OCI-M2 (cell line): Measurements from ENCODE around the gene SLC39A11.
"Not testable (repeated sequence)": the region's sequence is repeated elsewhere in the genome, so short reads cannot be mapped to it uniquely, and the experiment has no call there.

Experiments used
- DNase-seq: peaks from one replicate; lab custom pipeline; 2025; ENCODE audit not compliant: unreplicated experiment; lab: John Stamatoyannopoulos, UW

The SLC39A11 gene

DNA sequence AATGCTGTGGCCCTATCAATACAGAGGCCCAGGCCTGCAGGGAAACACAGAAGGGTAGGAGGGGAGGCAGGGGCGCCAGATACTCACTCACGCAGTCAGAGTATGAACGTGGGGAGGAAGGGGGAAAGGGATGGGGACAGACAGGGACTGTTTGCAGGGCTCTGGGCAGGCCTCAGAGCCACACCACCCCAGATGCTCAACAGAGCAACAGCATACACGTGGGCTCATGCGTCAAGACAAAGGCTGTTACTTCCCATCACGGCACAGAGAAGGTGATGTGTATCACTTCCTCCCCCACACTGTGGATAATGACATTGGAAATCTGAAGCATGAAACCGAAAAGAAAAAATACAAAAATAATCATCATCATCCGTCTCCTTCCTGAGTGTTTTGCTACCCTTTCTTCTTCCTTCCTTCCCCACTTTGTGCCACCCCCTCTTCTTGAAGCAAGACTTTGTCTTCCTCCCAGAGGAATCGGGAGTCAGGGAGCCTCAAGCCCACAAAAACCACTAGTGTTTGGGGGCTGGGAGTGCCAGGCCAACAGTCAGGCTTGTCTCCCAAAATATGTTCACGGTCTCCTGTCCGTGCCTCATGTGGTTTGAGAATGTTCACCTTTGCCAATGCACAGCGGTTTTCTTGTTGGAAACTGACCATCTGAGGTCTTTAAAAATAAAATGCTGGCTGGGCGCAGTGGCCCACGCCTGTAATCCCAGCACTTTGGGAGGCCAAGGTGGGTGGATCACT lies 20.1 kb downstream of the SLC39A11 start:
- DNase-seq: no peak

DNA sequence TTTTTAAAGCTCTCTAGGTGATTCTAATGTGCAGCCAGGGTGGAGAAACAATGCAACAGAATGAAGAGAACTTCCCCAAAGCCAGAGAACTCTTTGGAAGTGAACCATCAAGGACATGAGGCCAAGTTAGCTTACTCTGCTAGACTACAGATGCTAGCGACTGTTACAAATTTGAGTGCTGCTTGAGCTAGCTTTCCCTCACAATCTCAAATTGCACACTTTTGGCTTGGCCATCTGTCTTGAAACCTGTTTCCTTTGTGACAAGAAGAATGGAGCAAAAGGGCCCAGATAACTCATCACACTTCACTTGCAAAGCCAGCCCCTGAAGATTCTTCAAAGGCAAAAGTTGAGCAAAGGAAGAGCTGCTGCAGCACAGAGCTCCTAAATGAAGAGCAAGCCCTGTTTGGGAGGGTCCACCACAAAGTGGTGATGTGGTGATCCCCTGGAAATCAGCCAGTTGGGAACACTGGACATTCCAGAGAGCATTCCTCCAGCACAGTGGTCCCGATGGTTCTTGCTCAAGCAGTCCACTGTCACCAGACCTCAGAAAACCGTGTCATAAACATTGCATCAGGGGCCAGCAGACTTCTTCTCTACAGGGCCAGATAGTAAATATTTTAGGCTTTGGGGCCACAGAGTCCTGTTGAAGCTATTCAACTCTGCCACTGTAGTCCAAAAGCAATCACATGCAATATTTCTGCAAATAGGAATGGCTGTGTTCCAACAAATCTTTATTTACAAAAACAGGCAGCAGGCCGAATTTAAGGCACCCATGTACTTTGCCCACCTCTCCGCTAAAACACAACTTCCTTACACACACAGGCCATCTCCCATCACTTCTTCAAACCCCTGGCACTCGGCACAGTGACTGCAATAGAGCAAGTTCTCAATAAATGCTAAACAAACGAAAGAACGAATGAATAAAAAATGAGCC lies 21.2 kb downstream of the SLC39A11 start:
- DNase-seq: no peak

DNA sequence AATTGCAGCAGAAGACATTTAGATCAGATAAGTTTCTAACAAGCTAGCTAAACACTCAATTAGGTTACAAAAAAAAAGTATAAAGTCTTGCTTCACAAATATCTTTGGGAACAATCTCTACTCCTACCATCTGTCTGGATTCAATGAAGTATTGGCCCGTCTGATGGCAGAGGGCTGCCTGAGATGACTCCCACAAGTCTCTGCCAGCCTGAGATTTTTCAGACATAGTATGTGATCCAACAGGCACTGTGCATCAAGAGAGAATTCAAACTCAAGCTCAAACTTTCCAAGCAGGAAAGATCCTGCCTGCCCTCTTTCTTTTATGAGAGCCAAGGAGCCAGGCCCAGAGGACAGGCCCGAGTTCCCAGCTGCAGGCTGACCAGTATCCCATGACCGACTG lies 22.6 kb downstream of the SLC39A11 start:
- no peak for DNase-seq

GRCh38 chr17:73069164-73069770 lies 23.2 kb downstream of the SLC39A11 start:
- DNase-seq: no peak

GRCh38 chr17:73068322-73069153 lies 23.9 kb downstream of the SLC39A11 start:
- no peak for DNase-seq

GRCh38 chr17:73067699-73068098 lies 24.8 kb downstream of the SLC39A11 start:
- not testable (repeated sequence) for DNase-seq

GRCh38 chr17:73067075-73067474 lies 25.4 kb downstream of the SLC39A11 start:
- DNase-seq: no peak

GRCh38 chr17:73066148-73066884 lies 26.2 kb downstream of the SLC39A11 start:
- DNase-seq: no peak

DNA sequence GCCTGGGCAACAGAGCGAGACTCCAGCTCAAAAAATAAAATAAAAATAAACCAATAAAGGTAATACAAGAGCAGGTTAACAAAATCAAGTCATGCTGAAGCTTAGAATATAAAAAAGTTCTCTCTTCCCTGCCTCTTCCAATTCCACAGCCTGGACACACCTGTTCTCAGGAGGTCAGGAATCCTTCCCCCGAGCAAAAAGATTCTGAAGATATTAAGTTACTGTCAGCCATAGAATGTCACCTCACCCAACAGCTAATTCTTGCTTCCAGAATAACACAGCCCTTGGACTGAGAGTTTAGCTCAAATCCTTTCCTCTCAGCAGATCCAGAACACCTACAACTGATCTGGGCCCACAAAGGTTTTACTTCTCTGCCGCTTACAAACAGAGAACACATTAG lies 27.1 kb downstream of the SLC39A11 start:
- no peak for DNase-seq

GRCh38 chr17:73064084-73064938 lies 28.2 kb downstream of the SLC39A11 start:
- DNase-seq: no peak

GRCh38 chr17:73062726-73063125 lies 29.8 kb downstream of the SLC39A11 start:
- no peak for DNase-seq

GRCh38 chr17:73061161-73061560 lies 31.3 kb downstream of the SLC39A11 start:
- no peak for DNase-seq

DNA sequence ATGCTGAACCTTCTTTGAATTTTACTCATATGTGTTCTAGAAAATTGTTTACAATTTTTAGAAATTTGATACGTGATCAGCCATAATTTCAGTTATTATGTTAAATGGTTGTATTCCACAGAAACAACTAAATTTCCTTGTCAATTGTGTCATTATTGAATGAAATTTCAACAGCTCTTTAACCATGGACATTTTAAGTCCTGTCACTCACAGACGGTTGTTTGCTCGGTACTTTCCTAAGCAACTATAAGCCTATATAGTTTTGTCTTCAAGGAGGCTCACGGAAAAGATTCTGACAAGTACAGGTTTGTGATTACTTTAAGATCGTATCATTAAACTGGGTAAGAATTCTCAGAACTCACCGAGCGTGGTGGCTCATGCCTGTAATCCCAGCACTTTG lies 31.8 kb downstream of the SLC39A11 start:
- DNase-seq: no peak

- DNase-seq: not testable (repeated sequence)
Observed at GRCh38 chr17:73059713-73060112, 32.8 kb downstream of the SLC39A11 start.

- no peak for DNase-seq
Observed at GRCh38 chr17:73058022-73058421, 34.5 kb downstream of the SLC39A11 start.

DNA sequence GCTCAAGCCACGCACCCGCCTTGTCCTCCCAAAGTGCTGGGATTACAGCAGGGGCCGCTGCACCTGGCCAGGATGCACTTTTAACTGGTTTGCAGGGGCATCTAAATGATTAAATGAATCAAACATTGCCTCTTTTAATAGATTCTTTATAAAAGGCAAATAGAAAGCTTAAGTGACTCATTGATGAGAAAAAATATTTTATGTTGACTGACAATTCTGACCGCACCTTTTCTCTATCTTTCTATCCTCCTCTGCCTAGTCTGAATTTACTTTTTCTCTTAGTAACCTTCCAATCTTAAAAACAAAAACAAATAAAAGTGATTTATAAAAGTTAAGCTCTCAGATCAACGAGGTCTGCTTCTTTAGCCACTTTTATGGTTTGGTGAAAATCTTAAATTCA lies 35.3 kb downstream of the SLC39A11 start:
- no peak for DNase-seq

DNA sequence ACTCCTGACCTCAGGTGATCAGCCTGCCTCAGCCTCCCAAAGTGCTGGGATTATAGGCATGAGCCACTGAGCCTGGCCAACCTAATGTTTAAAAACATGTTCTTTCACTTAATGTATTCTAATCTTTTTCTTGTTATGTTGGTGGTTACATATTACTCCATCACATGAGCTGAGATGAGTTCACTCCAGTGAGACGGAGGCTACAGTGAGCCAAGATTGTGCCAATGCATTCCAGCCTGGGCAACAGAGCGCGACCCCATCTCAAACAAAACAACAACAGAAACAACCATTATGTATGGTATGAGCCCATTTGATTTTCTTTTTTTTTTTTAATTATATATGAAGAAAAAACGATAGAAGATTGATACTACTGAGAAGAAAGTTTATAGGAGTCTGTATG lies 39.6 kb downstream of the SLC39A11 start:
- DNase-seq: no peak

GRCh38 chr17:73050797-73051196 lies 41.7 kb downstream of the SLC39A11 start:
- no peak for DNase-seq

GRCh38 chr17:73048170-73048569 lies 44.3 kb downstream of the SLC39A11 start:
- DNase-seq: no peak
